ENCODE results near the gene CLUH. TPM values are rescaled to one million over a fixed set of nuclear protein-coding genes. Genes with fewer than 3 reads are reported as not detected.
"Not testable (repeated sequence)": the region's sequence is repeated elsewhere in the genome, so short reads cannot be mapped to it uniquely, and the experiment has no call there.

Gene CLUH
- total and polyA plus RNA-seq, 2 experiments from 2014 or later = 16.3 to 32.7 TPM

DNA sequence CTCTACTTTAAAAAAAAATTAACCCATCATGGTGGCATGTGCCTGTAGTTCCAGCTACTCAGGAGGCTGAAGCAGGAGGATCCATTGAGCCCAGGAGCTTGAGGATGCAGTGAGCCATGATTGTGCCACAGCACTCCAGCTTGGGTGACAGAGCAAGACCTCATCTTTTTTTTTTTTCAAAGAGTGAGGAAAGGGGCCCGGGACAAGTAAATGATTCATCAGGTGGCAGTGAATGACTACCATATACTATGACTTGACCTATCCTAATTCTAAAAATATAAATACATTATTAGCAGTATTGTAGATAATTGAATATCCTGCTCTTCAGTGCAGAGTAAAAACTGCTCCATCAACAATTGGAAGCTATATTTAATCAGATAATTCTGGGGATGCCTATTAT lies 55.3 kb downstream of the CLUH start:
- no peaks in the 10 kb centered on the region for H3K27me3 ChIP-seq (replicated peaks; ENCODE audit: insufficient read depth)
- in situ Hi-C loops (cut with MboI) = no loop called here
- H4K20me1 ChIP-seq (ENCODE audit: insufficient read depth) = peaks cover 22% of the 10 kb centered on the region
- 0% methylated on average over 1 of the region's 1 CpG for WGBS, 2 experiments (ENCODE audit: low coverage in 1 of 2, low lambda C conversion rate in 2 of 2, missing lambda C conversion rate in 2 of 2)
- peaks cover 100% of the 10 kb centered on the region for H3K79me2 ChIP-seq (ENCODE audit: insufficient read depth)
- H3K9me2 ChIP-seq (ENCODE audit: insufficient read depth) = no peaks in the 10 kb centered on the region
- H3K4me2 ChIP-seq (ENCODE audit: unreplicated experiment) = no peak overlapping the region
- H3K4me1 ChIP-seq (ENCODE audit: insufficient read depth) = peaks cover 8% of the 10 kb centered on the region
- TF ChIP-seq EZH2phosphoT487 (IDR thresholded peaks at IDR 0.05; ENCODE audit: insufficient read depth, low read depth) (no peak), EZH2 (IDR thresholded peaks at IDR 0.05; ENCODE audit: insufficient read depth, poor library complexity, severe bottlenecking) (no peak)
- no peak overlapping the region for H3K9ac ChIP-seq
- peak; percentile 31 for DNase-seq
- peaks cover 27% of the 10 kb centered on the region for H3F3A ChIP-seq (ENCODE audit: insufficient read depth)
- no peaks in the 10 kb centered on the region for H3K9me3 ChIP-seq (ENCODE audit: low read depth)
- no peak overlapping the region for H3K4me3 ChIP-seq
- no peak overlapping the region for H3K27ac ChIP-seq
- H2AFZ ChIP-seq = no peak overlapping the region
- H3K36me3 ChIP-seq (ENCODE audit: low read depth) = peaks cover 5% of the 10 kb centered on the region; the same call in 1 of the 2 replicates

DNA sequence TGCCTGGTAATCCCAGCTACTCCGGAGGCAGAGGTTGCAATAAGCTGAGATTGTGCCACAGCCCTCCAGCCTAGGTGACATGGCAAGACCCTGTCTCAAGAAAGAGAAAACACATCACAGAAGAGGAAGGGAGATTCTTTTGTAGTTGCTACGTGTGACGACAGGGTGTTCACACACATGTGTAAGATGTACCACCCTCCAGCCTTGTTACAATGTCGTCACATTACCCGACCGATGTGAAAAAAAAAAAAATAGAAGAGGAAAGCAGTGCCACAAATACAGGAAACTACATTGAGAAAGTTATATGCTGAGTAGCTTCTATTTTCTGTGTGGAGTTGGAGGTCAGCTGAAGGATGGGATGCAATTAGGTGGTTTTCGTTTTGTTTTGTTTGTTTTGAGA lies 56.0 kb downstream of the CLUH start:
- peaks cover 5% of the 10 kb centered on the region; the same call in 1 of the 2 replicates for H3K36me3 ChIP-seq (ENCODE audit: low read depth)
- H2AFZ ChIP-seq = no peak overlapping the region

DNA sequence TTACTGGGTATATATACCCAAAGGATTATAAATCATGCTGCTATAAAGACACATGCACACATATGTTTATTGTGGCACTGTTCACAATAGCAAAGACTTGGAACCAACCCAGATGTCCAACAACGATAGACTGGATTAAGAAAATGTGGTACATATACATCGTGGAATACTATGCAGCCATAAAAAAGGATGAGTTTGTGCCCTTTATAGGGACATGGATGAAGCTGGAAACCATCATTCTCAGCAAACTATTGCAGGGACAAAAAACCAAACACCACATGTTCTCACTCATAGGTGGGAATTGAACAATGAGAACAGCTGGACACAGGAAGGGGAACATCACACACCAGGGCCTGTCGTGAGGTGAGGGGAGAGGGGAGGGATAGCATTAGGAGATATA lies 58.7 kb downstream of the CLUH start:
- WGBS, 2 experiments (ENCODE audit: low coverage in 1 of 2, low lambda C conversion rate in 2 of 2, missing lambda C conversion rate in 2 of 2) = 89 to 94% methylated on average over 3 of the region's 3 CpGs
- peaks cover 11% of the 10 kb centered on the region; the same call in 1 of the 2 replicates for H3K4me1 ChIP-seq (ENCODE audit: insufficient read depth)
- H4K20me1 ChIP-seq (ENCODE audit: insufficient read depth) = peaks cover 12% of the 10 kb centered on the region
- peaks cover 38% of the 10 kb centered on the region for H3F3A ChIP-seq (ENCODE audit: insufficient read depth)
- H3K27me3 ChIP-seq (replicated peaks; ENCODE audit: insufficient read depth); H3K9me2 ChIP-seq (ENCODE audit: insufficient read depth); in situ Hi-C loops (cut with MboI); H3K4me2 ChIP-seq (ENCODE audit: unreplicated experiment); H3K9me3 ChIP-seq (ENCODE audit: low read depth); H2AFZ ChIP-seq; H3K4me3 ChIP-seq; H3K9ac ChIP-seq; DNase-seq; H3K27ac ChIP-seq; H3K36me3 ChIP-seq (ENCODE audit: low read depth): not testable (repeated sequence)
- peaks cover 99% of the 10 kb centered on the region for H3K79me2 ChIP-seq (ENCODE audit: insufficient read depth)

More for the DNA sequence above, 56.0 kb downstream of the CLUH start:
- no peaks in the 10 kb centered on the region for H3K9me2 ChIP-seq (ENCODE audit: insufficient read depth)
- no peak overlapping the region for H3K27ac ChIP-seq
- H3K79me2 ChIP-seq (ENCODE audit: insufficient read depth) = peaks cover 100% of the 10 kb centered on the region
- H3F3A ChIP-seq (ENCODE audit: insufficient read depth) = peaks cover 26% of the 10 kb centered on the region
- H3K9ac ChIP-seq = no peak overlapping the region
- no peak for DNase-seq
- peaks cover 15% of the 10 kb centered on the region for H4K20me1 ChIP-seq (ENCODE audit: insufficient read depth)
- H3K27me3 ChIP-seq (replicated peaks; ENCODE audit: insufficient read depth) = no peaks in the 10 kb centered on the region
- in situ Hi-C loops (cut with MboI) = no loop called here
- no peak for TF ChIP-seq EZH2phosphoT487 (IDR thresholded peaks at IDR 0.05; ENCODE audit: insufficient read depth, low read depth)
- H3K9me3 ChIP-seq (ENCODE audit: low read depth) = no peaks in the 10 kb centered on the region
- H3K4me3 ChIP-seq = no peak overlapping the region
- H3K4me2 ChIP-seq (ENCODE audit: unreplicated experiment) = no peak overlapping the region
- H3K4me1 ChIP-seq (ENCODE audit: insufficient read depth) = peaks cover 16% of the 10 kb centered on the region
- WGBS, 2 experiments (ENCODE audit: low coverage in 1 of 2, low lambda C conversion rate in 2 of 2, missing lambda C conversion rate in 2 of 2) = 56 to 71% methylated on average over 7 of the region's 7 CpGs

DNA sequence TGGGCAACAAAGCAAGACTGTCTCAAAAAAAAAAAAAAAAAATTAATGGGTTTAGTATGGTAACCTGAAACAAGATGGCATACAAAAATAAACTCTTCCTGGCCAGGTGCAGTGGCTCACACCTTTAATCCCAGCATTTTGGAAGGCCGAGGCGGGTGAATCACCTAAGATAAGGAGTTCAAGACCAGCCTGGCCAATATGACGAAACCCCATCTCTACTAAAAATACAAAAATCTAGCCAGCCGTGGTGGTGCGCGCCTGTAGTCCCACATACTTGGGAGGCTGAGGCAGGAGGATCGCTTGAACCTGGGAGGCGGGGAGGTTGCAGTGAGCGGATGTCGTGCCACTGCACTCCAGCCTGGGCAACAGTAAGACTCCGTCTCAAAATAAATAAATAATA lies 62.4 kb downstream of the CLUH start:
- no peak for DNase-seq
- H3K79me2 ChIP-seq (ENCODE audit: insufficient read depth) = peaks cover 98% of the 10 kb centered on the region
- H2AFZ ChIP-seq = no peak overlapping the region
- no peaks in the 10 kb centered on the region for H3K9me3 ChIP-seq (ENCODE audit: low read depth)
- H3K9ac ChIP-seq = no peak overlapping the region
- peaks cover 25% of the 10 kb centered on the region for H3F3A ChIP-seq (ENCODE audit: insufficient read depth)
- no peaks in the 10 kb centered on the region for H3K27me3 ChIP-seq (replicated peaks; ENCODE audit: insufficient read depth)
- no peak for TF ChIP-seq EZH2 (IDR thresholded peaks at IDR 0.05; ENCODE audit: insufficient read depth, poor library complexity, severe bottlenecking)
- TF ChIP-seq EZH2phosphoT487 (IDR thresholded peaks at IDR 0.05; ENCODE audit: insufficient read depth, low read depth) = no peak
- H3K4me1 ChIP-seq (ENCODE audit: insufficient read depth) = peaks cover 11% of the 10 kb centered on the region; the same call in 1 of the 2 replicates
- peaks cover 11% of the 10 kb centered on the region for H3K36me3 ChIP-seq (ENCODE audit: low read depth)
- H3K4me2 ChIP-seq (ENCODE audit: unreplicated experiment) = no peak overlapping the region
- H3K4me3 ChIP-seq = no peak overlapping the region
- H3K27ac ChIP-seq = no peak overlapping the region
- WGBS, 2 experiments (ENCODE audit: low coverage in 1 of 2, low lambda C conversion rate in 2 of 2, missing lambda C conversion rate in 2 of 2) = 92 to 95% methylated on average over 11 of the region's 11 CpGs
- H3K9me2 ChIP-seq (ENCODE audit: insufficient read depth) = no peaks in the 10 kb centered on the region
- H4K20me1 ChIP-seq (ENCODE audit: insufficient read depth) = no peaks in the 10 kb centered on the region; the same call in 1 of the 2 replicates
- in situ Hi-C loops (cut with MboI) = no loop called here

DNA sequence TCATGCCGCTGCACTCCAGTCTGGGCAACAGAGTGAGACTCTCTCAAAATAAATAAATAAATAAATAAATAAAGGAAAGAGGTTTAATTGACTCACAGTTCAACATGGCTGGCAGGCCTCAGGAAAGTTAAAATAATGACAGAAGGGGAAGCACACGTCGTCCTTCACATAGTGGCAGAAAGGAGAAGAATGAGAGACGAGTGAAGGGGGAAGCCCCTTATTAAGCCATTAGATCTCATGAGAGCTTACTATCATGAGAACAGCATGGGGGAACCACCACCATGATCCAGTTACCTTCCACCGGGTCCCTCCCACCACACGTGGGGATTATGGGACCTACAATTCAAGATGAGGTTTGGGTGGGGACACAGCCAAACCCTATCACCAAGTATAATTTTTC lies 63.6 kb downstream of the CLUH start:
- H3K79me2 ChIP-seq (ENCODE audit: insufficient read depth) = peaks cover 98% of the 10 kb centered on the region

More for the DNA sequence above, 63.6 kb downstream of the CLUH start:
- Histone ChIP-seq H3K27ac (no peak overlapping the region), H3K4me2 (ENCODE audit: unreplicated experiment) (no peak overlapping the region), H3K4me1 (ENCODE audit: insufficient read depth) (peaks cover 11% of the 10 kb centered on the region; the same call in 1 of the 2 replicates), H2AFZ (no peak overlapping the region), H3K36me3 (ENCODE audit: low read depth) (peaks cover 18% of the 10 kb centered on the region), H3K9me2 (ENCODE audit: insufficient read depth) (no peaks in the 10 kb centered on the region), H3F3A (ENCODE audit: insufficient read depth) (peaks cover 24% of the 10 kb centered on the region), H3K9ac (no peak overlapping the region), H3K4me3 (no peak overlapping the region), H3K9me3 (ENCODE audit: low read depth) (no peaks in the 10 kb centered on the region), H4K20me1 (ENCODE audit: insufficient read depth) (no peaks in the 10 kb centered on the region; the same call in 1 of the 2 replicates), H3K27me3 (replicated peaks; ENCODE audit: insufficient read depth) (no peaks in the 10 kb centered on the region)
- no peak for DNase-seq
- TF ChIP-seq EZH2 (IDR thresholded peaks at IDR 0.05; ENCODE audit: insufficient read depth, poor library complexity, severe bottlenecking) = no peak
- TF ChIP-seq EZH2phosphoT487 (IDR thresholded peaks at IDR 0.05; ENCODE audit: insufficient read depth, low read depth) = no peak
- in situ Hi-C loops (cut with MboI) = no loop called here
- 93 to 97% methylated on average over 6 of the region's 6 CpGs for WGBS, 2 experiments (ENCODE audit: low coverage in 1 of 2, low lambda C conversion rate in 2 of 2, missing lambda C conversion rate in 2 of 2)
